HepG2 (cell line): ENCODE measurements around the gene AHCYL1. TPM values are rescaled to one million over a fixed set of nuclear protein-coding genes. Genes with fewer than 3 reads are reported as not detected.

Source experiments
- ATAC-seq: fragments of 200-7000 bp; cut with Tn5 transposase; 3 replicates; pipeline ENCODE4 v1.9.1; 2020; ENCODE audit warnings: mild to moderate bottlenecking, moderate library complexity
- BruUV-seq: library from RNA; stranded (reverse); fragments of 400-500 nt; replicated peaks from 2 replicates; lab custom pipeline; 2021; lab: Mats Ljungman, UMichigan
- CTCF ChIA-PET: fragments of 300-600 bp; formaldehyde crosslinking; extraction: SDS; loops from one replicate; lab custom pipeline; 2021; ENCODE audit warnings: low total read pairs, inconsistent platforms, low intra/inter-chr PET ratio; lab: Yijun Ruan, JAX
- POLR2A ChIA-PET: fragments of 350-600 bp; sonication (Branson Sonifier 250); formaldehyde crosslinking; loops from one replicate; lab custom pipeline; 2020; ENCODE audit warnings: antibody characterized with exemption, inconsistent platforms; lab: Yijun Ruan, JAX
- DNase-seq: peaks from one replicate; pipeline ENCODE4 v3.0.0-alpha.2; 2015; ENCODE audit warnings: low spot score
- FAIRE-seq: peaks from 3 replicates; lab custom pipeline; 2011; peaks lifted over from hg19 to GRCh38; lab: Jason Lieb, UNC
- H2AFZ ChIP-seq: one replicate; pipeline ENCODE4 v1.6.1; 2011; ENCODE audit warnings: low read length, inconsistent platforms
- H3K27ac ChIP-seq: fragments of 300-600 bp; 3 replicates; pipeline ENCODE4 v1.8.0; 2011; ENCODE audit warnings: mixed run types, mild to moderate bottlenecking, mixed read lengths, low read length, inconsistent platforms; ENCODE audit not compliant: insufficient read depth; ENCODE audit errors: extremely low read length
- H3K27me3 ChIP-seq, 2 experiments: fragments of 200-600 bp in 1 of 2; 2 replicates in 1 of 2; 3 replicates in 1 of 2; pipeline versions ENCODE4 v1.6.0 to v1.8.0; 2011; ENCODE audit warnings: low read length in 2 of 2, mild to moderate bottlenecking in 2 of 2, moderate library complexity in 2 of 2, inconsistent platforms in 1 of 2; ENCODE audit not compliant: insufficient read depth in 2 of 2, control insufficient read depth in 1 of 2
- H3K36me3 ChIP-seq, 2 experiments: fragments of 200-600 bp in 1 of 2; replicated peaks in 1 of 2; 2 replicates in 1 of 2; 3 replicates in 1 of 2; pipeline versions ENCODE4 v1.5.1 to v1.8.0; 2011; ENCODE audit warnings: low read length in 2 of 2, inconsistent platforms in 1 of 2; ENCODE audit not compliant: insufficient read depth in 2 of 2, control insufficient read depth in 1 of 2
- H3K4me1 ChIP-seq: 2 replicates; pipeline ENCODE4 v1.5.1; 2012; ENCODE audit warnings: low read length, inconsistent platforms; ENCODE audit not compliant: insufficient read depth
- H3K4me2 ChIP-seq: 2 replicates; pipeline ENCODE4 v1.6.0; 2011; ENCODE audit warnings: low read depth, low read length, inconsistent platforms
- H3K4me3 ChIP-seq, 3 experiments: fragments of 200-600 bp in 1 of 3; sonication (generic), shearing (Covaris generic) in 1 of 3; replicated peaks in 1 of 3; 2 replicates each; pipeline ENCODE4 v1.5.1; 2011 to 2016; ENCODE audit warnings: low read length in 3 of 3, inconsistent platforms in 2 of 3, low read depth in 2 of 3, mild to moderate bottlenecking in 2 of 3, control low read depth in 1 of 3, mixed read lengths in 1 of 3; ENCODE audit not compliant: insufficient read depth in 1 of 3
- H3K79me2 ChIP-seq: one replicate; pipeline ENCODE4 v1.6.1; 2011; ENCODE audit warnings: low read length, inconsistent platforms; ENCODE audit not compliant: insufficient read depth
- H3K9ac ChIP-seq: 2 replicates; pipeline ENCODE4 v1.6.0; 2011; ENCODE audit warnings: mild to moderate bottlenecking, low read depth, low read length, inconsistent platforms; ENCODE audit not compliant: insufficient read depth
- H3K9me3 ChIP-seq: 2 replicates; pipeline ENCODE4 v1.5.1; 2012; ENCODE audit warnings: mild to moderate bottlenecking, low read length
- H4K20me1 ChIP-seq: 2 replicates; pipeline ENCODE4 v1.6.0; 2011; ENCODE audit warnings: inconsistent platforms, mild to moderate bottlenecking, low read length, moderate library complexity; ENCODE audit not compliant: insufficient read depth
- AHDC1 ChIP-seq: sonication (generic); formaldehyde crosslinking; IDR thresholded peaks from 2 replicates; pipeline ENCODE4 v1.5.1; 2020; ENCODE audit warnings: mild to moderate bottlenecking, missing genetic modification reagents, borderline replicate concordance
- AHR ChIP-seq: IDR thresholded peaks from 2 replicates; pipeline ENCODE4 v1.6.1; 2018; ENCODE audit warnings: missing genetic modification reagents, missing compliant biosample characterization
- ATRX ChIP-seq: sonication (generic); formaldehyde crosslinking; IDR thresholded peaks from 2 replicates; pipeline ENCODE4 v1.4.0; 2020; ENCODE audit warnings: missing genetic modification reagents, borderline replicate concordance
- JUN ChIP-seq: sonication (generic); formaldehyde crosslinking; IDR thresholded peaks from 2 replicates; pipeline ENCODE4 v1.4.0; 2020; ENCODE audit warnings: mild to moderate bottlenecking, missing genetic modification reagents
- KLF13 ChIP-seq: sonication (generic); formaldehyde crosslinking; IDR thresholded peaks from 2 replicates; pipeline ENCODE4 v1.4.0; 2020; ENCODE audit warnings: mild to moderate bottlenecking, missing genetic modification reagents
- MEF2D ChIP-seq: sonication (generic); formaldehyde crosslinking; IDR thresholded peaks from 2 replicates; pipeline ENCODE4 v1.5.1; 2020; ENCODE audit warnings: mild to moderate bottlenecking, missing genetic modification reagents
- SETDB1 ChIP-seq: sonication (generic); formaldehyde crosslinking; IDR thresholded peaks from 2 replicates; pipeline ENCODE4 v1.5.1; 2020; ENCODE audit warnings: missing genetic modification reagents, mild to moderate bottlenecking, borderline replicate concordance
- SMAD9 ChIP-seq: sonication (generic); formaldehyde crosslinking; IDR thresholded peaks from 2 replicates; pipeline ENCODE4 v1.5.1; 2020; ENCODE audit warnings: mild to moderate bottlenecking, missing genetic modification reagents
- ZNF34 ChIP-seq: sonication (generic); formaldehyde crosslinking; IDR thresholded peaks from 2 replicates; pipeline ENCODE4 v1.4.0; 2020; ENCODE audit warnings: mild to moderate bottlenecking, missing genetic modification reagents, borderline replicate concordance
- ZNF382 ChIP-seq: sonication (generic); formaldehyde crosslinking; IDR thresholded peaks from 2 replicates; pipeline ENCODE4 v1.5.0; 2020; ENCODE audit warnings: missing genetic modification reagents, mild to moderate bottlenecking, borderline replicate concordance
- ZNF598 ChIP-seq: sonication (generic); formaldehyde crosslinking; IDR thresholded peaks from 2 replicates; pipeline ENCODE4 v1.5.1; 2020; ENCODE audit warnings: mild to moderate bottlenecking, missing genetic modification reagents, borderline replicate concordance
- ZNF607 ChIP-seq: sonication (generic); formaldehyde crosslinking; IDR thresholded peaks from 2 replicates; pipeline ENCODE4 v1.5.1; 2020; ENCODE audit warnings: missing genetic modification reagents, mild to moderate bottlenecking, borderline replicate concordance
- ZNF709 ChIP-seq: sonication (generic); formaldehyde crosslinking; IDR thresholded peaks from 2 replicates; pipeline ENCODE4 v1.5.0; 2020; ENCODE audit warnings: mild to moderate bottlenecking, missing genetic modification reagents
- ZNF83 ChIP-seq: sonication (generic); formaldehyde crosslinking; IDR thresholded peaks from 2 replicates; pipeline ENCODE4 v1.4.0; 2020; ENCODE audit warnings: missing genetic modification reagents, mild to moderate bottlenecking, borderline replicate concordance
- WGBS: methylation state at CpG from one replicate; pipeline ENCODE4 v1.1.6; 2017; ENCODE audit warnings: low lambda C conversion rate; 5-methylcytosine and 5-hydroxymethylcytosine counted together
- in situ Hi-C: cut with HindIII; loops from 2 replicates; pipeline ENCODE4 v1.10.0; 2017; ENCODE audit warnings: low pct_unique_long_range_greater_than_20kb; ENCODE audit not compliant: extremely low pct_ligation_motif_present
- intact Hi-C: fragments of 100-400 bp; cut with micrococcal nuclease; formaldehyde crosslinking; loops from one replicate; pipeline ENCODE4 v1.10.0; 2022; ENCODE audit not compliant: unreplicated experiment
- polyA plus RNA-seq, 8 experiments: library from polyadenylated mRNA; depleted of rRNA in 3 of 8; stranded (reverse) in 7 of 8; unstranded in 1 of 8; fragments of >200 nt; fragmentation: Illumina TruSeq in 4 of 8; extraction: Trizol in 4 of 8; gene quantifications; 2 replicates each; pipeline versions ENCODE4 v1.2.1 to v1.2.3, GENCODE V29; 2011 to 2016; ENCODE audit warnings: low read depth in 4 of 8, missing spikeins in 1 of 8, mixed read lengths in 1 of 8; ENCODE audit not compliant: insufficient read depth in 1 of 8
- total RNA-seq, 5 experiments: library from RNA; depleted of rRNA; stranded (reverse); fragments of >200 nt; fragmentation: Illumina TruSeq; extraction: Trizol; gene quantifications; 2 replicates each; pipeline ENCODE4 v1.2.3, GENCODE V29; 2016; ENCODE audit warnings: low read depth in 1 of 5
- TF ChIP-seq, protein P1 (sequence below): sonication (generic); formaldehyde crosslinking; IDR thresholded peaks from 2 replicates; pipeline ENCODE4 v1.4.0; 2020; ENCODE audit warnings: missing genetic modification reagents, borderline replicate concordance

Gene AHCYL1
- total and polyA plus RNA-seq, 2 of the 13 experiments (the other 11 are each of a cell fraction or from before 2014, with no cell fraction given) = 40.9 to 76.3 TPM

DNA sequence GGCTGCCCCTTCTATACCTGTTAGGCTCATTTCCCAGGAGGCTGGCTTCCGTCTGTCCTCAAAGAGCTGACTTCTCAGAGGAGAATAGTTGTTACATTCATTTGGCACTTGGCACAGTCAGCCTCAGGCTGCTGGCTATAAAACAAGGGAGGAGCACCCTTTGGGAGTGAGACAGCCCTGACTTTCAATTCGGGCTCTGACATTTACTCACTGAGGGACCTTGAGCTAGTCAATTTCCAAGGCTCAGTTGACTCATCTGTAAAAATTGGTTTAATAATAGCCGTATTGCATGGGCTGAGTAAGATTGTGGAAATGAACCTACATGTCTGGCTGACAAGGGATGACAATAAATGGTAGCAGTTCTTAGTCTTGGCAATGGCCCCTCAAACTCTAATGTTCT lies 72.2 kb downstream of the AHCYL1 start (continued):
- TF ChIP-seq AHDC1 (CRISPR knock-in tag) = no peak
- no peak for TF ChIP-seq ZNF83 (CRISPR knock-in tag)
- TF ChIP-seq ZNF607 (CRISPR knock-in tag) = no peak
- no peak for TF ChIP-seq JUN (CRISPR knock-in tag)
- TF ChIP-seq ZNF382 (CRISPR knock-in tag) = no peak
- TF ChIP-seq MEF2D (CRISPR knock-in tag) = no peak

DNA sequence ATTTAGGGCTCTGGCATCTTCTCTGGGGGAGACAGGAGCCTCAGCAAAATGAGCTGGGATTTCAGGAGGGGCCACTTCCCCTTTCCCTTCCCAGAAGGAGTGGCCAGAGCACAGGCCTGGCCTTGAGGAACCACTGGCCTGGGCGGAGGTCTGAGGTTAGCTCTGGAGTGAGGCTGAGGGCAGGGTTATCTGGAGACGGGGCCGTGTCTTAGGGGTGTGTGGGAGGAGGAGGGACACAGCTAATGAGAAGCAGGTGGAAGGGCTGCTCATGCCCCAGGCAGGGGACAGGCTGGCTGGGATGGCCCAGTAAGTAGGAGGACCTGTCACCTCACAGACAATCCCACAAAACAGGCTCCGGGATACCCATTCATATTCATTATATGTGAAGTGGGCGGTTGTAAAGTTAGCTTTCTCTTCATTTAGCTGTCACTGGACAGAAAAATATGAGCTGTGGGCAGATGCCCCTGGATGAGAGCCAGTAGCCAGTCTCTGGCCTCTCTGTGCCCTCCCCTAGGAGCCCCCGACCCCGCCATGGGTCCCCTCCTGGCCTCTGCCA lies 73.5 kb downstream of the AHCYL1 start:
- FAIRE-seq = no peak
- no peak overlapping the region for H3K4me2 ChIP-seq
- no peaks in the 10 kb centered on the region for H3K9me3 ChIP-seq
- DNase-seq = no peak
- in situ Hi-C loops = no loop called here
- no peak overlapping the region for H3K4me3 ChIP-seq
- H3K36me3 ChIP-seq = peaks cover 22 to 50% of the 10 kb centered on the region in 2 experiments
- 0 out of 2 replicates have a peak, but pooled peaks cover 3% of the 10 kb centered on the region for H4K20me1 ChIP-seq
- intact Hi-C loops = no loop called here
- no peaks in the 10 kb centered on the region for H3K27me3 ChIP-seq
- WGBS = 98% methylated on average over 7 of the region's 7 CpGs
- BruUV-seq = no TSS peak
- no peaks in the 10 kb centered on the region for H3K79me2 ChIP-seq
- peaks cover 17% of the 10 kb centered on the region for H3K4me1 ChIP-seq
- ChIA-PET POLR2A (no interaction called here), CTCF (no interaction called here)
- ATAC-seq = no peak
- no peak overlapping the region for H3K9ac ChIP-seq
- H3K27ac ChIP-seq = no peak overlapping the region
- H2AFZ ChIP-seq = no peak overlapping the region
- TF ChIP-seq SETDB1 (CRISPR knock-in tag) = no peak
- TF ChIP-seq ZNF709 (CRISPR knock-in tag) = no peak
- no peak for TF ChIP-seq SMAD9 (CRISPR knock-in tag)
- no peak for TF ChIP-seq ZNF34 (CRISPR knock-in tag)
- TF ChIP-seq, protein P1, sequence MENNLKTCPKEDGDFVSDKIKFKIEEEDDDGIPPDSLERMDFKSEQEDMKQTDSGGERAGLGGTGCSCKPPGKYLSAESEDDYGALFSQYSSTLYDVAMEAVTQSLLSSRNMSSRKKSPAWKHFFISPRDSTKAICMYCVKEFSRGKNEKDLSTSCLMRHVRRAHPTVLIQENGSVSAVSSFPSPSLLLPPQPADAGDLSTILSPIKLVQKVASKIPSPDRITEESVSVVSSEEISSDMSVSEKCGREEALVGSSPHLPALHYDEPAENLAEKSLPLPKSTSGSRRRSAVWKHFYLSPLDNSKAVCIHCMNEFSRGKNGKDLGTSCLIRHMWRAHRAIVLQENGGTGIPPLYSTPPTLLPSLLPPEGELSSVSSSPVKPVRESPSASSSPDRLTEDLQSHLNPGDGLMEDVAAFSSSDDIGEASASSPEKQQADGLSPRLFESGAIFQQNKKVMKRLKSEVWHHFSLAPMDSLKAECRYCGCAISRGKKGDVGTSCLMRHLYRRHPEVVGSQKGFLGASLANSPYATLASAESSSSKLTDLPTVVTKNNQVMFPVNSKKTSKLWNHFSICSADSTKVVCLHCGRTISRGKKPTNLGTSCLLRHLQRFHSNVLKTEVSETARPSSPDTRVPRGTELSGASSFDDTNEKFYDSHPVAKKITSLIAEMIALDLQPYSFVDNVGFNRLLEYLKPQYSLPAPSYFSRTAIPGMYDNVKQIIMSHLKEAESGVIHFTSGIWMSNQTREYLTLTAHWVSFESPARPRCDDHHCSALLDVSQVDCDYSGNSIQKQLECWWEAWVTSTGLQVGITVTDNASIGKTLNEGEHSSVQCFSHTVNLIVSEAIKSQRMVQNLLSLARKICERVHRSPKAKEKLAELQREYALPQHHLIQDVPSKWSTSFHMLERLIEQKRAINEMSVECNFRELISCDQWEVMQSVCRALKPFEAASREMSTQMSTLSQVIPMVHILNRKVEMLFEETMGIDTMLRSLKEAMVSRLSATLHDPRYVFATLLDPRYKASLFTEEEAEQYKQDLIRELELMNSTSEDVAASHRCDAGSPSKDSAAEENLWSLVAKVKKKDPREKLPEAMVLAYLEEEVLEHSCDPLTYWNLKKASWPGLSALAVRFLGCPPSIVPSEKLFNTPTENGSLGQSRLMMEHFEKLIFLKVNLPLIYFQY (CRISPR knock-in tag) = no peak
- TF ChIP-seq AHR (CRISPR knock-in tag) = no peak
- TF ChIP-seq ZNF598 (CRISPR knock-in tag) = no peak
- TF ChIP-seq ATRX (CRISPR knock-in tag) = no peak
- TF ChIP-seq KLF13 (CRISPR knock-in tag) = no peak
